HG03558 (cell line): ENCODE data around the gene CCNY.
"Not testable (repeated sequence)": the region's sequence is repeated elsewhere in the genome, so short reads cannot be mapped to it uniquely, and the experiment has no call there.

Source experiments
- ATAC-seq: cut with Tn5 transposase; IDR thresholded peaks from one replicate; pipeline ENCODE4 v1.9.1; 2021; ENCODE audit warnings: moderate number of reproducible peaks; ENCODE audit not compliant: unreplicated experiment; ENCODE audit errors: extremely low read depth

CCNY gene

DNA sequence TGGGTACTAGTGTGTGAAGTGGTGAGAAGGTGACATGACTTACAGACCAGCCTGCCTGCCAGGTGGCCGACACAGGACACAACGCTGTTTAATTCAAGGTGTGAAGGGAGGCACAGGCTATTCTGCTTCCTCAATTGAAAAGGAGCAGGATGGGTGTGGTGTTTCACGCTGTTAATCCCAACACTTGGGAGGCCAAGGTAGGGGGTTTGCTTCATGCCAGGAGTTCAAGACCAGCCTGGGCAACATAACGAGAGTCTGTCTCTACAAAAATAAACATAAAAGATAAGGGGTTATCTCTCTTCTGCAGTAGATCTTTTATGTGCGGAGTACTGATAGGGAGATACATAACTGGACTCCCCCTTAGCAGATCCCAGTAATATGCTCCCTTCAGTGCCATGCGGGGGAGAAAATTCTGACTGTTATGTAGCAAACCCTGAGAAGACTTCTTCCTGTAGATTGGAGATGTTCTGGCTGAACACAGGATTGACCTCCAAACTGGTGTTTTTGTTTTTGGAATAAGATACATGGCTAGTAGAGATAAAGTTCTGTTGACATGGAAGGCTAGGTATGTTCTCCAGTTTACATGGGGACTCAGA, 63.2 kb downstream of the CCNY start:
- no peak for ATAC-seq

DNA sequence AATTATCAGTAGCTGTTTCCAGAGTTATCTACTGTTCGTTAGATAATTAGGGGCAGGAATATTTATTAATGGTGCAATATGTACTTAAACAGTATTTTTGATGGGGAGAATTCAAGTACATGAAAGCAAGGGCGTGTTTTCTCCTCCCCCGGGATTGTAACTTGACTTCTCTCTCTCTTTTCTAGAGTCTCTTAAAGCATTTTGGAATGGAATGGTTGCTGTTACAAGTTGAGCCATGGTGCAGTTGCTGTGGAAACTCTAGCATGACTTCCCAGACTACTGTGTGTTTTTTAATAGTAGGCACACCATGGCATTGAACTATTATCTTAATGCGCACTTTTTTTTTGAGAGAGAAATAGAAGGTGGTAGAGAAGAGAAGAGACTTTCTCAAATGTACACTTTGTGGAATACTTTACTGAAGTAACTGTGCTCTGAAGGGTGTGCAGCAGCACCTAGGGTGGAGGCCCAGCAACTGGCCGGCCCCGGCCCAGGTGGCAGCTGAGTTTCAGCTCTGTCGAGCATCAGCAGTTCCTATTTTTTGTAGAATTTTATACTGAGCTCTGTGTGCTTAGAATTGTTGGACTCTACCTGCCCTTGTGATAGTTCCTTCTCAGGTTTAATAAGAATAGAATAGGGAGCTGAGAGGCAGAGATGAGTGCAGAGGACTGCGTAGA, 64.4 kb downstream of the CCNY start:
- ATAC-seq: no peak

DNA sequence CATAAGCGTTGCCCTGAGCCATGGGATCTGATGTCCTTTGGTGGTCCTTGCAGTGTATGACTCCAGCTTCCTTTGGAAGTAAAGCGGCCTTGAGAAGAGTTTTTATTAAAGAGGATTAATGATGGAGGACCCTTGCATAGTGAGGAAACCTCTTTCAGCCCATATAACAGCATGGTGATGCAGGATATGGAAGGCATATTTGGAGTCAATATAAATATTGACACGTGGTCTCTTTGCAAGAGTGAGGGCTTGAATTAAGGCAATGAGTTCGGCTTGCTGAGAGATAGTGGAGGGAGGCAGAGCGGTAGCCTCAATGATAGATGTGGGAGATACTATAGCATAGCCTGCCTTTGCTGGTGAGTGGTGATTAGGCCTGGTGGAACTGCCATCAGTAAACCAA, 67.2 kb downstream of the CCNY start:
- not testable (repeated sequence) for ATAC-seq

DNA sequence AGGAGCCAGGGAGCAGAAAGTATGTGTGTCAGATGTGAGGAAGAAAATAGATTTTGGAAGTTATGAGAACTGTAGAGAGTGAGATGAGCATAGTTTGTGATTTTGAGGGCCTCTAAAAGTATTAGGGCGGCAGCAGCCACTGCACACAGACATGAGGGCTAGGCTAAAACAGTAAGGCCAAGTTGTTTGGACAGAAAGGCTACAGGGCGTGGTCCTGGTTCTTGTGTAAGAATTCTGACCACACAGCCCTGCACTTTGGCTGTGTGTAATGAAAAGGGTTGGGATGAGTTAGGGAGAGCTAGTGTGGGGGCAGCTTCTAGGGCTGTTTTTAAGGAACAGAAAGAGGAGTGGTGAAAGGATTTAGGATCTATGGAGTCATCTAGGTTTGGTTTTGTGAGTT, 67.8 kb downstream of the CCNY start:
- not testable (repeated sequence) for ATAC-seq

DNA sequence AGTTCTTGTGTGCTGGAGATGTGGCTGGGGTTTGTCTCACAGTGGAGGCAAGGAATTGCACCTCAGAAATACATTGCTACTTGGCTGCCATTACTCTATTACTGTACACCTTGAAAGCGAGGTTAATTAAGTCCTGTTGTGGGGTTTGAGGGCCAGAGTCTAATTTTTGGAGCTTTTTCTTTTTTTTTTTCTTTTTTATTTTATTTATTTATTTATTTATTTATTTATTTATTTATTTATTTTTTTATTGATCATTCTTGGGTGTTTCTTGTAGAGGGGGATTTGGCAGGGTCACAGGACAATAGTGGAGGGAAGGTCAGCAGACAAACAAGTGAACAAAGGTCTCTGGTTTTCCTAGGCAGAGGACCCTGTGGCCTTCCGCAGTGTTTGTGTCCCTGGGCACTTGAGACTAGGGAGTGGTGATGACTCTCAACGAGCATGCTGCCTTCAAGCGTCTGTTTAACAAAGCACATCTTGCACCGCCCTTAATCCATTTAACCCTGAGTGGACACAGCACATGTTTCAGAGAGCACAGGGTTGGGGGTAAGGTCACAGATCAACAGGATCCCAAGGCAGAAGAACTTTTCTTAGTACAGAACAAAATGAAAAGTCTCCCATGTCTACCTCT, 69.8 kb downstream of the CCNY start:
- ATAC-seq: not testable (repeated sequence)

DNA sequence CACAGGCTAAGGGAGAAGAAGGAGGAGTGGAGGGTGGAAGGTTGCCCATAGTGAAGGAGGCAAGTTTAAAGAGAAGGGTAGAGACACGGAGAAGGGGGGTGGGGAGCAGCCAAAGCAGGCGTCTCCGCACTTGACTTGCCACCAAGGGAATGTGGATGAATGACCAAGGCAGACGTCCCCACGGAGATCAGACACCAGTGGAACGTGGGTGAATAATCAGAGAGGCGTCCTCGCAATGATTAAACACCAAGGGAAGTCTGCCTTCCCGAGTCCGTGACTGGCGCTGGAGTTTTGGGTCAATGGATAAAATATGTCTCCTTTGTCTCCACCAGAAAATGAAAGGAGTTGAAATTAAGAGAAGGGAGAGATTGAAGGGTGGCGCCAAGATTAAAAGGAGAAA, 71.4 kb downstream of the CCNY start:
- ATAC-seq: not testable (repeated sequence)

DNA sequence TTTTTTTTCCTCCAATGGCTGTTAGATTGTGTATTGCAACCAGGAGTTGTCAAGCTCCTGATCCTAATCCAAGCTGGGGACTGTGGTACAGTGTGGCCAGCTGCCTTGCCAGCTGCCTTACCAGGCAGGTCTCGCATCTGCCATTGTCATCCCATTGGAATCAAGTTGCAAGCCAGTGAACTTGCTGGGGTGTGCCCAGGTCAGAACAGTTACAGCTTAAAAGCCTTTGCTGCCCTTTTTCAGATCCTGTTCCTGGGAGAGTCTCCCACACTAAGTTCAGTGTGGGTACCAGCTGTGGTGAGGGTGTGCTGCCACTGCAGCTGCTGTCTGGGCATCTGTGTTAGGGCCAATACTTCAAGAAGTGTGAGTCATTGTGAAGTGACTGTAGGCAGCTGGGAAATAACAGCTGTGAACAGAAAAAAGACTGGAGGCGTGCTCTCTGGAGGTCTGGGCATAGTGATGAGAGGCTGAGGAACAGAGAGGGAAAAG, 72.8 kb downstream of the CCNY start:
- peak; percentile 87 for ATAC-seq

DNA sequence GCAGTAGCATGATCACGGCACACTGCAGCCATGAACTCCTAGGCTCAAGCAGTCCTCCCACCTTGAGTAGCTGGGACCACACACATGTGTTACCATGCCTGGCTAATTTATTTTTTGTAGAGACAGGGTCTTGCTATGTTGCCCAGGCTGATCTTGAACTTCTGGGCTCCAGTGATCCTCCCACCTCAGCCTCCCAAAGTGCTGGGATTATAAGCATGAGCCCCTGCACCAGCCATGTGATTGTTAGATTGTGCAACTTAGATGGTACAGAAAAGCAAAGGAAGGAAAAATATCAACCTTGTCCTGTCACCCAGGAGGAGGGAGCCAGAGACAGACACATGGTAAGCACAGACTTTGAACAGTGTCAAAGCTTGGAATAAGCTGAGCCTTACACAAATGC, 73.5 kb downstream of the CCNY start:
- no peak for ATAC-seq

DNA sequence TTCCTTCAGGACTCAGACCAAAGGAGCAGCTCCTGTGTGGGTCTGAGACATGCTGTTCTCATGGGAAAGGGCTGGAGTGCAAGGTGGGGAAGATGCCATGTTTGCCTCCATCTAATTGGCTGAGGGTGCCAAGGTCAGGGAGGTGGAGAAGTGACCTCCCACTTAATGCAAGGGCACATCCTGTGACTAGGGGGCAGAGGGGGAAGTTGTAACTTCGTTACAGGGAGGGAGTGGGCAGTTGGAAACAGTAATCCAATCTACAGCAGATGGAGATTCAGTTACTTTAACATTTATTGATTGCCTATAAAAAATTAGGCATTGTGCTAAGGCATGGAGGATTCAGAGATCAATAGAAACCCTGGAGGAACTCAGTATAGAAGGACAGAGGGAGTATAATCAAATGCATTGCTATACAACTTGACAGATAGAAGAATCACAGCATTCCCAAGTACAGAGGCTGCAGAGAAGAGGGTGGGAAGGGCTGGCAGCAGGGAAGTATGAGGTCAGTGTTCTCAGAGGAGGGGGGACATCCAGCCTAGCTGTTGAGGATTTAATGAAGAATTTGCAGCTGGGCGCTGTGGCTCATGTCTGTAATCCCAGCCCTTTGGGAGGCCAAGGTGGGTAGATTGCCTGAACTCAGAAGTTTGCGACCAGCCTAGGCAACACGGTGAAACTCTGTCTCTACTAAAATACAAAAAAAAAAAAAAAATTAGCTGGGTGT, 75.9 kb downstream of the CCNY start:
- ATAC-seq: no peak

DNA sequence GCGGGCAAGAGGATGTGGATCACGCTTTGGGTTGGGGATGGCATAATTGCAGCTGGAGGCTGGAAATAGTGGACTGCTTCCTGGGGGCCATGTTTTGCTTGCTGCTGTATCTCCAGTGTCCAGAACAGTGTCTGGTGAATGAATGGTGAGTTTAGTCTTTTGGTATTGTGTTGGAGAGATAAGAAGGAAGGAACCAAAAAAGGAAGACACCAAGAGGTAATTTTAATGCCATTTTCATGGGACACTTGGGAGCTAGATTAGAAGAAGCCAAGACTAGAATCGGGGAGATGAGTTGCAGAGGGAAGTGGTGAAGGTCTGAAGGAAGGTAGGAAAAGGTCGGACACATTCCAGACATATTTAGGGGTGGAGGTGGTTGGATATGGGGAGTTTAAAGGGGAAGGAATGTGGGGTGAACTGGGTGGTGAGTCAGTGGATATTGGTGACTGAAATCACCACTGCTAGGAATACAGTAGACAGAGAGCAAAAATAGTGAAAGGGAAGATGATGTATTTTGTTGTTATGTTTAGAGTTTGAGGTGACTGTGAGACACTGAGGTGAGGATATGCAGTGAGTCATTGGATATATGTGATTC, 76.7 kb downstream of the CCNY start:
- no peak for ATAC-seq

DNA sequence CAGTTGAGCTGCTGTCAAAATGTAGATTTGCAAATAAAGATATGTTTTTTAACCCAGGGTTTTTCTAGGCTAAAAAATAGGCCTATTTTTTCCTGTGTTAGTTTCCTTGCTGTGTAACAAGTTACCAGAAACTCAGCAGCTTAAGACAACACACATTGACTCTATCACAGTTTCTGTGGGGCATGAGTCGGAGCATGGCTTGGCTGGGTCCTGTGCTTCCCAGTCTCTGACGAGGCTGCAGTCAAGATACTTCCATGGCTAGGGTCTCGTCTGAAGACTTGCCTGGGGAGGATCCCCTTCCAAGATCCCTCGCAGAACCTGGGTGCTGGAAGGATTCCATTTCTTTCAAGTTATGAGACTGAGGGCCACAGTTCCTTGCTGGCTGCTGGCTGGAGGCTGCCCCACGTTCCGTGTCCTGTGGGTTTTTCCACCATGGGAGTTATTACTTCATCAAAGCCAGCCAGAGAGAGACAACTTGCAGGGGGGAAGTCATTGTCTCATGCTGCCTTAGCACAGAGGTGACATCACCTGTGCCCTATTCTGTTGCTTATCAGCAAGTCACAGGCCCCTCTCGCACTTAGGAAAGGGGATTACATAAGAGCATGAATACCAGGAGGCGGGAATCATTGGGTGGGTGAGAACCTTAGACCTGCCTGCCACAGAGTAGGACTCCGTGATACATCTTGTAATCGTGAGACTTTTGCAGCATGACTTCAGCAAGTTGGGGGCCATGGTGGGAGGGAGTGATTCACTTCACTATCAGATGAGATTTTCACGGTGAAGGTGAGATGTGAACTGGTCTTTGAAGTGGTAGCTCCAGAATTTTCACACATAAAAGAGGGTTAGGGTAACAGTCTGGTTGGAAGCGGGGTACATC, 77.9 kb downstream of the CCNY start:
- no peak for ATAC-seq

DNA sequence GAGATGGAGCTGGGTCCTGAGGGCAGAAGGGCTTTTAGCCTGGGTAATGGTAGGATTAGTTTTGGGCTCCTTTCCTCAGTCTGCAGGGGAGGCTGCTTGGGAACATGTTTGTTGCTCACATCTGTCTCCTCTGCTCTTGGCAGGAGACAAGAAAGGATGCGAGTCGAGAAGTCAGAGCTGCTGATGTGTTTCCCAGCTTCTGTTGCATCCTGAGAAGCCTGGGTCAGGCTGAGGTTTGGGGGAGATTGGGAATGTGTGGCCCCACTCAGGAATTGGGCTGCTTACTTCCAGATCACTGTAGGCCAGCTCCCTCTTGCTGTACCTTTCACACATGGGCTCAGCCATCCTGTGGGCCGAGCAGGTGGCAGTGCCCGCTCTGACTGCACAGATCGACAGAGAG, 79.2 kb downstream of the CCNY start:
- ATAC-seq: no peak

DNA sequence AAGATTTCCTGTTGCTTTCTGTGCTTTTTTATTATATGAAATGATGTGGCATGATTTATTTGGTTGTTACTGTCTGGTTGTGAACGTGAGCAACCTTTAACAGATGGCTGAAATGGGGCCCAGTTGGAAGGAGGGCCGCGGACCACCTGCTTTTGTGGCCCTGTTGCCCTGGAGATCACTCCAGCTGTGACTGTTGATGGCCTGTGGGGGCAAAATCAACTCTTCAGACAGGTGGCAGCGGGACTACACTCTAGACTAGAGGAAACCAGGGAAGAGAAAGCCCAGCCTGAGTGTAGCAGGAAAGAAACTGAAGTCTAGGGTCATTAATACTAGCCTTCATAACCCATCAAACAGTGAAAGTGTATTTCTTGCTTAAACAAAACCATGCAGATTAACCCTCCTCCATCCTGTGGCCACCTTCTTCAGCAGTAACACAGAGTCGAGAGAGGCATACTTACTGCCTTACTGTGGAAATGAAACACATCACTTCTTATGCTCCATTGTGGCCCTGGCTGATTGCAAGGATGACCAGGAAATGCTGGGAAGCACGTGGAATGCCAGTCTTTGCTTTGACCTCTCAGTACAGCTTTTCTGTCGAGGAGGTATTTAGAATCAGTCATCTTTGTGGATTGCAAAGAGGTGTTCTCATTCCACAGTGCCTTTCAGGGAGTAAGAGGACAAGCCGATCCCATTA, 80.5 kb downstream of the CCNY start:
- ATAC-seq: no peak

DNA sequence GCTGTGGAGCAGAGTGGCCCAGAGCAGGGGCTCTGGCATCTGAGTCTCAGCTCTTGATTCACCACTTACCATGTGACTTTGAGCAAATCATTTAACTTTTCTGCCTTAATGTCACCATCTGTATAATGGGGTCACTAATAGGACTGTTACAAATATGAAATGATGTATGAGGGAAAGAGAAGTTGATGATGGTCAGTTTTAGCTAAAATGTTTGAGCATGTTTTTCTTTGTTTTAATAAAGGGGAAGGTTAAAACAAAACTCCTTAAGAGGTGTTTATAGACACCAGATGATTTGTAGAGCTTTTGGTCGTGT, 81.0 kb downstream of the CCNY start:
- no peak for ATAC-seq

DNA sequence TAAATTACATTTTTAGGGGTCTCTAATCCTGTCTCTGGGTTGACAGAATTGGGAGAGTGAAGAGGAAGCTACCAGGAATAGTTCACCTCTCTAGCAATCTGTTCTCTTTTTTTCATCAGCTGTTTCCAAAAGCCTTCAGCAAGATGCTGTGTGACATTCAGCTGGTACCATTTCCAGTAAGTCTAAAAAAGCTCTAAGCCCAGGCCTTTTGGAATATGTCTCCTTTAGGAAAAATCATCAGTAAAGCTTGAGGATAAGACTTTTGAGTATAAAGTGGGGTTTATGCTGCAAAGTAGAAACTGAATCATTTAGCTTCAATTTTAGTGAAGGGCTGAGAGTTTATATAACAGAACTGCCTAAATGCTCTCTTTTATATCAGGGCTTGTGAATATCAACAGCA, 81.5 kb downstream of the CCNY start:
- no peak for ATAC-seq

DNA sequence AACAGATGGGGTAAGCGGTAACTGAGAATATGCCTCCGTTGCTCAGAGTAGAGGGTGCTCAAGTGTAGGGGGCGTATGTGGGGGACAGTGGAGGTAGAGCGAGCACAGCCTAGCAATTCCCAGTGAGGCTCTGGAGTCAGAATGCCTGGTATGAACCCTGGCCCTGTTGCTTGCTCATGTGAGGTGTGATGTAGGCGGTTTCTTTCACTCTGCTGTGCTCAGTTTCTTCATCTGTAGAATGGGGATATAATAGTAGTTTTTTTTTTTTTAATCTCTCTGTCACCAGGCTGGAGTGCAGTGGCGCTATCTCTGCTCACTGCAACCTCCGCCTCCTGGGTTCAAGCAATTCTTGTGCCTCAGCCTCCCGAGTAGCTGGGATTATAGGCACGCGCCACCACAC, 82.3 kb downstream of the CCNY start:
- ATAC-seq: not testable (repeated sequence)

DNA sequence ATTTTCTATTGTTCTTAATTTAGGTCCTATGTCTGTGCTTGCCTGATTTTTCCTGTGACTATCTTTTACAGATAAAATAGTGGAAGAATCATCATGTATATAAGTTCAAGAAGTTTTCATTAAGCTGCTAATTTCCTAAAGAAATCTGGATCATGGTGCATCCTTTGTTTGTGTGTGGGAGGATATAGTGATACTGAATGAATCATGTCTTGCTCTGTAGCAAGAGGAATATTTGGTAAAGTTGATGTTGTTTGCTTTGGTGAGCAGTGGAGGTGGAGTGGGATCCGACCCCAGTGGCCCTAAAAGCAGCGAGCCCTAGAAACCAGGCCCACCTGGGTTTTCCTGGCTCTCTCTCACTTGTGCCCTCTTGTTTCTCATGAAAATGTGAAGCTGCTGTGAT, 83.7 kb downstream of the CCNY start:
- ATAC-seq: no peak

DNA sequence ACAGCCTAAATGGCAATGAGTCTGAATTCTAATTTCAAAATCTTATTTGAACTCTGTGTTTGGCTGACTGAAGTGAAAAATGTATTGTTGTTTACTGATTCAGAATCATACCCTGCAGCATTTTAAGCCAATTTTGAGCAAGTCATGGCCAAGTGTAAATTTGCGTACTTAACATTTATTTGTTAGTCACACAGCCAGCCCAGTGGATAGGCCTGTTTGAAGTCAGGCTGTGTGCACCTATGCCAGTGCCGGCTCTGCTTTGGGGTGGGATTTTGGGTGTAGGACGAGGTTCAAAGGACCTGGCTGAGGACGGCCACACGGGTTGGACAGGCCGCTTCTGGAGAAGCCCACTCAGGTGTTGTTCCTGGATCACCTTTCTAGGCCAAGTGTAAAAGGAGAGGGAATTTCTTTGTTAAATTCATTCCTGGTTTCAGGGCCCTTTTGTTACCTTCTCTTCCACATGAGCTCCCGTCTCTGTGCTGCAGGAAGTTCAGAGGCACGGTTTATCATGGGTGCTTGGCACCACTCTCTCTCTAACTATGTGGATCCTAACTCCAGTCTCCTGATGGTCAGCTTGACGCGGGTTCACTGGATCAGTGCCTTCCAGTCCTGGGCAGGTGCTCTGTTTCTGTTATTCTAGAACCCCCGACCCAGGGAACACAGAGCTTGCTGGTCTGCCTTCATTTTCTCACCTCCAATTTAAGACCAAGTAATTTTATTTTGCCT, 84.7 kb downstream of the CCNY start:
- no peak for ATAC-seq
